ENCODE data around the gene SIAH1. TPM values are rescaled to one million over a fixed set of nuclear protein-coding genes. Genes with fewer than 3 reads are reported as not detected.

Gene SIAH1
- total RNA-seq, 1 donor from 2014 or later: 24.4 TPM

GRCh38 chr16:48326915-48327314 is 58.3 kb downstream of the SIAH1 start:
- Histone ChIP-seq H2AFZ (ENCODE audit: low read depth, low read length) (no peak overlapping the region), H3K4me2 (ENCODE audit: low read length) (no peak overlapping the region), H3K9ac (ENCODE audit: low read length) (no peak overlapping the region), H3K79me2 (ENCODE audit: insufficient read depth, low read length) (no peaks in the 10 kb centered on the region), H3K27me3 (ENCODE audit: insufficient read depth, low read length) (no peaks in the 10 kb centered on the region), H4K20me1 (ENCODE audit: insufficient read depth, low read length) (peaks cover 15% of the 10 kb centered on the region), H3K4me3 (ENCODE audit: insufficient read depth, low read depth, low read length) (no peak overlapping the region), H3K36me3 (ENCODE audit: insufficient read depth, low read length) (no peaks in the 10 kb centered on the region), H3K4me1 (ENCODE audit: insufficient read depth, low read length) (peaks cover 3% of the 10 kb centered on the region), H3K9me3 (ENCODE audit: insufficient read depth, low read depth, low read length) (no peaks in the 10 kb centered on the region), H3K27ac (ENCODE audit: low read depth, low read length) (no peak overlapping the region)
- FAIRE-seq: no peak
- Mint-ChIP-seq H3K27ac (ENCODE audit: unreplicated experiment) (no peak overlapping the region), H3K27me3 (ENCODE audit: low read depth, unreplicated experiment) (no peaks in the 10 kb centered on the region), H3K4me3 (ENCODE audit: unreplicated experiment) (no peak overlapping the region), H3K36me3 (ENCODE audit: low read depth, unreplicated experiment) (peaks cover 4% of the 10 kb centered on the region), H3K4me1 (ENCODE audit: low read depth, unreplicated experiment) (peaks cover 8% of the 10 kb centered on the region), H3K9me3 (ENCODE audit: unreplicated experiment) (no peaks in the 10 kb centered on the region)
- TF ChIP-seq EZH2 (IDR thresholded peaks at IDR 0.05; ENCODE audit: insufficient read depth, low read length): no peak
- TF ChIP-seq, protein P1, sequence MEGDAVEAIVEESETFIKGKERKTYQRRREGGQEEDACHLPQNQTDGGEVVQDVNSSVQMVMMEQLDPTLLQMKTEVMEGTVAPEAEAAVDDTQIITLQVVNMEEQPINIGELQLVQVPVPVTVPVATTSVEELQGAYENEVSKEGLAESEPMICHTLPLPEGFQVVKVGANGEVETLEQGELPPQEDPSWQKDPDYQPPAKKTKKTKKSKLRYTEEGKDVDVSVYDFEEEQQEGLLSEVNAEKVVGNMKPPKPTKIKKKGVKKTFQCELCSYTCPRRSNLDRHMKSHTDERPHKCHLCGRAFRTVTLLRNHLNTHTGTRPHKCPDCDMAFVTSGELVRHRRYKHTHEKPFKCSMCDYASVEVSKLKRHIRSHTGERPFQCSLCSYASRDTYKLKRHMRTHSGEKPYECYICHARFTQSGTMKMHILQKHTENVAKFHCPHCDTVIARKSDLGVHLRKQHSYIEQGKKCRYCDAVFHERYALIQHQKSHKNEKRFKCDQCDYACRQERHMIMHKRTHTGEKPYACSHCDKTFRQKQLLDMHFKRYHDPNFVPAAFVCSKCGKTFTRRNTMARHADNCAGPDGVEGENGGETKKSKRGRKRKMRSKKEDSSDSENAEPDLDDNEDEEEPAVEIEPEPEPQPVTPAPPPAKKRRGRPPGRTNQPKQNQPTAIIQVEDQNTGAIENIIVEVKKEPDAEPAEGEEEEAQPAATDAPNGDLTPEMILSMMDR (IDR thresholded peaks at IDR 0.05; ENCODE audit: insufficient read depth, low read depth, low read length): no peak
- DNase-seq (ENCODE audit: low read depth): no peak

DNA sequence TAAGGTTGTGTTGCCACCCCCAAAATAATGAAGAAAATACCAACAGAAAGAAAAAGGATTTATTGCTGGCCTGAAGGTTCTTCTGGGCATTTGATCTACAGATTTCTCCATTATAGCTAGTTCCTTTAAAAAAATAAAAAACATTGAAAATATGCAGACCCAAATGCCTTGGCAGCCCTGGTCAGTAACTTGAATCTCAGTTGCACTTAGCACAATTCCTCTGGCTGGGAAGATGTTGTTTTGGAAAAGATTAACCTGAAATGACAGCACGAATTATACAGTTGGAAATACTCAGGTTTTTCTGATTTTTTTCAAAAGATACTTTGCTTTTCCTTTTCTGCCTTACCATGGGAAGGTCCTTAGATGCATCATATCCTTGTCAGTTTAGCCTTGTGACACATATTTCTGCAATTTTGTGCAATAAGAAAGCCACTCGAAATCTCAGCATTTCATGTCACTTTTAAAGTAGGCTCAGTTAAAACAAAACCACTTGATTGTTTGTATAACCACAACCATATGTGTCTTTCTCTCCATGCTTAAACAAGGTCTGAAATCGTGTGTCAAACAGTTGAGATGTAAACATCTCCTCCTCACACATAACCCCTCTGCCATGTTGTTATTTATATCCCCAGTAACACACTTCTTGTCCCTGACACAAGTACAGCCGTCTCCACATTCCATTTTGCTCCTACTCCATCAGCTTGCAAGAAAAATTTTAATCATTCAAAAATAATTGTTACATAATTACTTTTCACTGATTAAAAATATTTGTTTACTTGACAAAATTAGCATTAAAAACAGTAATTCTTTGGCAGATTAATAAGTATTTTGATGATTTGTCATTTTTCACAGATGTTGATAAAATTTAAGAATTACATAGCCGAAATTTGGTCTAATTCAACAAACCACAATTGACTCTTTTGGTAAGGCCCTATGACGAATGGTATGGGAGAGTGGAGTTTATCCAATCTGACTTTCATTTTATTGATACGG is 61.1 kb downstream of the SIAH1 start:
- FAIRE-seq (peak; percentile 50), DNase-seq (ENCODE audit: low read depth) (no peak)
- no peak overlapping the region for H3K27ac ChIP-seq (ENCODE audit: low read depth, low read length)
- no peak overlapping the region for H2AFZ ChIP-seq (ENCODE audit: low read depth, low read length)
- H3K36me3 Mint-ChIP-seq (ENCODE audit: low read depth, unreplicated experiment): peaks cover 1% of the 10 kb centered on the region
- no peaks in the 10 kb centered on the region for H3K27me3 ChIP-seq (ENCODE audit: insufficient read depth, low read length)
- no peak overlapping the region for H3K4me3 ChIP-seq (ENCODE audit: insufficient read depth, low read depth, low read length)
- TF ChIP-seq, protein P1 (IDR thresholded peaks at IDR 0.05; ENCODE audit: insufficient read depth, low read depth, low read length): no peak
- TF ChIP-seq EZH2 (IDR thresholded peaks at IDR 0.05; ENCODE audit: insufficient read depth, low read length): no peak
- H3K27me3 Mint-ChIP-seq (ENCODE audit: low read depth, unreplicated experiment): no peaks in the 10 kb centered on the region
- H3K4me1 Mint-ChIP-seq (ENCODE audit: low read depth, unreplicated experiment): peaks cover 11% of the 10 kb centered on the region
- no peak overlapping the region for H3K4me2 ChIP-seq (ENCODE audit: low read length)
- H3K27ac Mint-ChIP-seq (ENCODE audit: unreplicated experiment): no peak overlapping the region
- H3K79me2 ChIP-seq (ENCODE audit: insufficient read depth, low read length): no peaks in the 10 kb centered on the region
- H3K4me1 ChIP-seq (ENCODE audit: insufficient read depth, low read length): peaks cover 9% of the 10 kb centered on the region
- peaks cover 18% of the 10 kb centered on the region for H4K20me1 ChIP-seq (ENCODE audit: insufficient read depth, low read length)
- H3K4me3 Mint-ChIP-seq (ENCODE audit: unreplicated experiment): no peak overlapping the region
- H3K36me3 ChIP-seq (ENCODE audit: insufficient read depth, low read length): no peaks in the 10 kb centered on the region
- no peak overlapping the region for H3K9ac ChIP-seq (ENCODE audit: low read length)
- H3K9me3 Mint-ChIP-seq (ENCODE audit: unreplicated experiment): no peaks in the 10 kb centered on the region
- H3K9me3 ChIP-seq (ENCODE audit: insufficient read depth, low read depth, low read length): no peaks in the 10 kb centered on the region
